ENCODE results near the gene PANK2. TPM values are rescaled to one million over a fixed set of nuclear protein-coding genes. Genes with fewer than 3 reads are reported as not detected.

Gene PANK2
- total and polyA plus RNA-seq, 4 donors = 24.6 to 46.2 (median 34.4) TPM

GRCh38 chr20:3901706-3902440, 12.7 kb downstream of the PANK2 start:
- WGBS, 2 donors = 62 to 71% methylated on average over 9 of the region's 9 CpGs

GRCh38 chr20:3902446-3902845, 13.3 kb downstream of the PANK2 start:
- Histone ChIP-seq H3K4me3 (no peak overlapping the region), H3K9ac (ENCODE audit: insufficient read depth in 1 of 2, low read length in 2 of 2) (no peak overlapping the region), H3K27ac (ENCODE audit: low read depth in 1 of 2, low read length in 1 of 2) (no peak overlapping the region), H3K4me1 (ENCODE audit: control insufficient read depth in 5 of 5, insufficient read depth in 5 of 5, low read length in 5 of 5) (peaks cover 6 to 19% (median 12%) of the 10 kb centered on the region in 5 donors), H3K9me3 (ENCODE audit: control insufficient read depth in 4 of 4, insufficient read depth in 3 of 4, low read length in 3 of 4) (no peaks in the 10 kb centered on the region), H3K27me3 (ENCODE audit: control insufficient read depth in 3 of 3, insufficient read depth in 3 of 3, low read length in 2 of 3) (no peaks in the 10 kb centered on the region), H3K36me3 (ENCODE audit: control insufficient read depth in 4 of 4, insufficient read depth in 4 of 4, low read length in 4 of 4) (peaks cover 0 to 1% (median 0%) of the 10 kb centered on the region in 4 donors)
- DNase-seq = no peak
- 88 to 90% methylated on average over 5 of the region's 5 CpGs for WGBS, 2 donors
- no peak for TF ChIP-seq CTCF (IDR thresholded peaks at IDR 0.05; ENCODE audit: control extremely low read depth, extremely low read depth)
- ATAC-seq (ENCODE audit: insufficient read depth, low FRiP score) = no peak

More at GRCh38 chr20:3901706-3902440, 12.7 kb downstream of the PANK2 start:
- H3K27ac ChIP-seq (ENCODE audit: low read depth in 1 of 2, low read length in 1 of 2) = peak overlapping the region in 1 of 2 donors; percentile 47
- DNase-seq (peak in 1 of 3 donors; percentile 47), ATAC-seq (ENCODE audit: insufficient read depth, low FRiP score) (no peak)
- TF ChIP-seq CTCF (IDR thresholded peaks at IDR 0.05; ENCODE audit: control extremely low read depth, extremely low read depth) = no peak
- H3K9ac ChIP-seq (ENCODE audit: insufficient read depth in 1 of 2, low read length in 2 of 2) = peak overlapping the region in 1 of 2 donors; percentile 65
- no peaks in the 10 kb centered on the region for H3K9me3 ChIP-seq (ENCODE audit: control insufficient read depth in 4 of 4, insufficient read depth in 3 of 4, low read length in 3 of 4)
- peaks cover 0 to 2% (median under 1%) of the 10 kb centered on the region in 4 donors for H3K36me3 ChIP-seq (ENCODE audit: control insufficient read depth in 4 of 4, insufficient read depth in 4 of 4, low read length in 4 of 4)
- H3K4me3 ChIP-seq = no peak overlapping the region
- no peaks in the 10 kb centered on the region for H3K27me3 ChIP-seq (ENCODE audit: control insufficient read depth in 3 of 3, insufficient read depth in 3 of 3, low read length in 2 of 3)
- H3K4me1 ChIP-seq (ENCODE audit: control insufficient read depth in 5 of 5, insufficient read depth in 5 of 5, low read length in 5 of 5) = peaks cover 6 to 17% (median 13%) of the 10 kb centered on the region in 5 donors

GRCh38 chr20:3904224-3904623, 15.0 kb downstream of the PANK2 start:
- H3K4me3 ChIP-seq = no peak overlapping the region
- no peaks in the 10 kb centered on the region for H3K9me3 ChIP-seq (ENCODE audit: control insufficient read depth in 4 of 4, insufficient read depth in 3 of 4, low read length in 3 of 4)
- no peak for TF ChIP-seq CTCF (IDR thresholded peaks at IDR 0.05; ENCODE audit: control extremely low read depth, extremely low read depth)
- H3K27ac ChIP-seq (ENCODE audit: low read depth in 1 of 2, low read length in 1 of 2) = no peak overlapping the region
- ATAC-seq (ENCODE audit: insufficient read depth, low FRiP score) (no peak), DNase-seq (no peak)
- H3K27me3 ChIP-seq (ENCODE audit: control insufficient read depth in 3 of 3, insufficient read depth in 3 of 3, low read length in 2 of 3) = no peaks in the 10 kb centered on the region
- H3K9ac ChIP-seq (ENCODE audit: insufficient read depth in 1 of 2, low read length in 2 of 2) = no peak overlapping the region
- 77 to 84% methylated on average over 2 of the region's 2 CpGs for WGBS, 2 donors
- H3K36me3 ChIP-seq (ENCODE audit: control insufficient read depth in 4 of 4, insufficient read depth in 4 of 4, low read length in 4 of 4) = peaks cover 0 to 12% (median 9%) of the 10 kb centered on the region in 4 donors
- peaks cover 4 to 25% (median 10%) of the 10 kb centered on the region in 5 donors for H3K4me1 ChIP-seq (ENCODE audit: control insufficient read depth in 5 of 5, insufficient read depth in 5 of 5, low read length in 5 of 5)
